Karpas-422 (cell line): ENCODE measurements around the gene ARHGAP27. TPM values are rescaled to one million over a fixed set of nuclear protein-coding genes. Genes with fewer than 3 reads are reported as not detected.

Source experiments
- DNase-seq: peaks from one replicate; pipeline ENCODE4 v3.0.0-alpha.2; 2015
- H2AFZ ChIP-seq: fragments of 200-600 bp; sonication (generic); 2 replicates; pipeline ENCODE4 v1.6.1; 2014; ENCODE audit warnings: antibody characterized with exemption, low read length, mixed read lengths
- H3K27ac ChIP-seq: fragments of 200-600 bp; sonication (generic); 2 replicates; pipeline ENCODE4 v1.5.1; 2014; ENCODE audit warnings: mild to moderate bottlenecking, low read length, moderate library complexity
- H3K27me3 ChIP-seq: fragments of 200-600 bp; sonication (generic); 2 replicates; pipeline ENCODE4 v1.6.1; 2014; ENCODE audit warnings: low read length, mixed read lengths
- H3K36me3 ChIP-seq: fragments of 200-600 bp; sonication (generic); 2 replicates; pipeline ENCODE4 v1.6.1; 2014; ENCODE audit warnings: low read length, mixed read lengths; ENCODE audit not compliant: insufficient read depth
- H3K4me1 ChIP-seq: fragments of 200-600 bp; sonication (generic); 2 replicates; pipeline ENCODE4 v1.6.1; 2014; ENCODE audit warnings: mild to moderate bottlenecking, low read length, mixed read lengths
- H3K4me2 ChIP-seq: fragments of 200-600 bp; sonication (generic); 2 replicates; pipeline ENCODE4 v1.6.1; 2014; ENCODE audit warnings: low read length, low read depth, mild to moderate bottlenecking; ENCODE audit not compliant: poor library complexity, severe bottlenecking
- H3K4me3 ChIP-seq: fragments of 200-600 bp; sonication (generic); 2 replicates; pipeline ENCODE4 v1.5.1; 2014; ENCODE audit warnings: mild to moderate bottlenecking, antibody characterized with exemption, low read length, mixed read lengths
- H3K79me2 ChIP-seq: fragments of 200-600 bp; sonication (generic); 2 replicates; pipeline ENCODE4 v1.6.1; 2014; ENCODE audit warnings: mild to moderate bottlenecking, low read length, mixed read lengths
- H3K9ac ChIP-seq: fragments of 200-600 bp; sonication (generic); 2 replicates; pipeline ENCODE4 v1.6.0; 2014; ENCODE audit warnings: low read length
- H3K9me2 ChIP-seq: fragments of 200-600 bp; sonication (generic), shearing (Covaris generic); replicated peaks from 2 replicates; pipeline ENCODE4 v1.6.0; 2014; ENCODE audit warnings: mild to moderate bottlenecking, low read length, moderate library complexity; ENCODE audit not compliant: insufficient read depth
- H3K9me3 ChIP-seq: fragments of 300-700, 200-600 bp; sonication (generic); 2 replicates; pipeline ENCODE4 v1.6.1; 2014; ENCODE audit warnings: low read length, mixed read lengths
- H4K20me1 ChIP-seq: fragments of 200-600 bp; sonication (generic); 2 replicates; pipeline ENCODE4 v1.6.1; 2014; ENCODE audit warnings: mild to moderate bottlenecking, antibody characterized with exemption, low read length, low read depth; ENCODE audit not compliant: insufficient read depth
- total RNA-seq: library from RNA; depleted of rRNA; stranded (reverse); fragments of >200 nt; shearing (Covaris generic); gene quantifications from 2 replicates; pipeline ENCODE4 v1.2.3, GENCODE V29; 2014; ENCODE audit warnings: low replicate concordance

The ARHGAP27 gene
- total RNA-seq, 1 experiment from 2014 or later = 24.9 TPM

GRCh38 chr17:45372325-45372869 lies 60.3 kb downstream of the ARHGAP27 start:
- Histone ChIP-seq H3K4me1 (peaks cover 9% of the 10 kb centered on the region), H3K4me2 (no peak overlapping the region), H3K27ac (no peak overlapping the region), H3K4me3 (no peak overlapping the region), H3K9me3 (no peaks in the 10 kb centered on the region), H3K36me3 (no peaks in the 10 kb centered on the region), H3K9ac (no peak overlapping the region), H3K27me3 (no peaks in the 10 kb centered on the region), H3K79me2 (no peaks in the 10 kb centered on the region), H4K20me1 (no peaks in the 10 kb centered on the region), H3K9me2 (no peaks in the 10 kb centered on the region), H2AFZ (no peak overlapping the region)
- DNase-seq = no peak

GRCh38 chr17:45371414-45372324 lies 61.0 kb downstream of the ARHGAP27 start:
- Histone ChIP-seq H3K9ac (no peak overlapping the region), H3K4me1 (peaks cover 9% of the 10 kb centered on the region), H3K9me3 (no peaks in the 10 kb centered on the region), H3K36me3 (no peaks in the 10 kb centered on the region), H3K27me3 (no peaks in the 10 kb centered on the region), H3K4me3 (no peak overlapping the region), H2AFZ (no peak overlapping the region), H4K20me1 (no peaks in the 10 kb centered on the region), H3K9me2 (no peaks in the 10 kb centered on the region), H3K27ac (no peak overlapping the region), H3K4me2 (no peak overlapping the region), H3K79me2 (no peaks in the 10 kb centered on the region)
- DNase-seq = no peak

- H3K4me1 ChIP-seq = peaks cover 9% of the 10 kb centered on the region
- H3K4me2 ChIP-seq = peak overlapping the region; percentile 30
- no peaks in the 10 kb centered on the region for H3K9me2 ChIP-seq
- H3K4me3 ChIP-seq = peak overlapping the region; percentile 7; the same call in 1 of the 2 replicates
- no peaks in the 10 kb centered on the region for H3K36me3 ChIP-seq
- H3K79me2 ChIP-seq = no peaks in the 10 kb centered on the region
- no peak for DNase-seq
- H3K27ac ChIP-seq = no peak overlapping the region
- no peaks in the 10 kb centered on the region for H3K9me3 ChIP-seq
- H3K9ac ChIP-seq = no peak overlapping the region
- H2AFZ ChIP-seq = no peak overlapping the region; the same call in 1 of the 2 replicates
- no peaks in the 10 kb centered on the region for H3K27me3 ChIP-seq
- H4K20me1 ChIP-seq = no peaks in the 10 kb centered on the region
Measured at GRCh38 chr17:45370949-45371413, 61.7 kb downstream of the ARHGAP27 start.

GRCh38 chr17:45369421-45369820 lies 63.2 kb downstream of the ARHGAP27 start:
- Histone ChIP-seq H3K4me3 (no peak overlapping the region), H3K27me3 (no peaks in the 10 kb centered on the region), H3K4me1 (peaks cover 9% of the 10 kb centered on the region), H3K9ac (no peak overlapping the region), H3K36me3 (no peaks in the 10 kb centered on the region), H3K79me2 (no peaks in the 10 kb centered on the region), H4K20me1 (no peaks in the 10 kb centered on the region), H3K9me3 (no peaks in the 10 kb centered on the region), H3K27ac (no peak overlapping the region), H3K9me2 (no peaks in the 10 kb centered on the region), H2AFZ (no peak overlapping the region), H3K4me2 (no peak overlapping the region)
- DNase-seq = no peak

GRCh38 chr17:45368651-45369050 lies 64.0 kb downstream of the ARHGAP27 start:
- H3K9me2 ChIP-seq = no peaks in the 10 kb centered on the region
- H3K4me2 ChIP-seq = no peak overlapping the region
- H3K79me2 ChIP-seq = no peaks in the 10 kb centered on the region
- no peak overlapping the region for H2AFZ ChIP-seq
- H3K9ac ChIP-seq = no peak overlapping the region
- no peaks in the 10 kb centered on the region for H3K36me3 ChIP-seq
- H4K20me1 ChIP-seq = no peaks in the 10 kb centered on the region
- H3K4me1 ChIP-seq = peaks cover 9% of the 10 kb centered on the region
- no peak for DNase-seq
- H3K27ac ChIP-seq = no peak overlapping the region
- no peak overlapping the region for H3K4me3 ChIP-seq
- no peaks in the 10 kb centered on the region for H3K9me3 ChIP-seq
- H3K27me3 ChIP-seq = no peaks in the 10 kb centered on the region

GRCh38 chr17:45367216-45367615 lies 65.5 kb downstream of the ARHGAP27 start:
- Histone ChIP-seq H3K27ac (no peak overlapping the region), H3K4me3 (no peak overlapping the region), H3K4me2 (no peak overlapping the region), H3K79me2 (no peaks in the 10 kb centered on the region), H3K9ac (no peak overlapping the region), H3K4me1 (peaks cover 9% of the 10 kb centered on the region), H4K20me1 (no peaks in the 10 kb centered on the region), H2AFZ (no peak overlapping the region), H3K9me3 (no peaks in the 10 kb centered on the region), H3K9me2 (no peaks in the 10 kb centered on the region), H3K27me3 (no peaks in the 10 kb centered on the region), H3K36me3 (no peaks in the 10 kb centered on the region)
- DNase-seq = no peak

GRCh38 chr17:45366691-45367090 lies 66.0 kb downstream of the ARHGAP27 start:
- Histone ChIP-seq H2AFZ (no peak overlapping the region), H4K20me1 (no peaks in the 10 kb centered on the region), H3K36me3 (no peaks in the 10 kb centered on the region), H3K27me3 (no peaks in the 10 kb centered on the region), H3K4me2 (no peak overlapping the region), H3K27ac (no peak overlapping the region), H3K9me3 (no peaks in the 10 kb centered on the region), H3K4me3 (no peak overlapping the region), H3K9me2 (no peaks in the 10 kb centered on the region), H3K4me1 (peaks cover 9% of the 10 kb centered on the region), H3K79me2 (no peaks in the 10 kb centered on the region), H3K9ac (no peak overlapping the region)
- DNase-seq = no peak

- Histone ChIP-seq H3K79me2 (no peaks in the 10 kb centered on the region), H3K27ac (no peak overlapping the region), H2AFZ (no peak overlapping the region), H3K4me2 (no peak overlapping the region), H3K9me2 (no peaks in the 10 kb centered on the region), H3K9me3 (no peaks in the 10 kb centered on the region), H4K20me1 (no peaks in the 10 kb centered on the region), H3K4me3 (no peak overlapping the region), H3K27me3 (no peaks in the 10 kb centered on the region), H3K36me3 (no peaks in the 10 kb centered on the region), H3K9ac (no peak overlapping the region), H3K4me1 (peaks cover 9% of the 10 kb centered on the region)
- no peak for DNase-seq
Measured at GRCh38 chr17:45366049-45366448, 66.6 kb downstream of the ARHGAP27 start.
